Epithelial cell of proximal tubule (primary cell): ENCODE results near the gene ATP5ME. TPM values are rescaled to one million over a fixed set of nuclear protein-coding genes. Genes with fewer than 3 reads are reported as not detected.
"Not testable (repeated sequence)": the region's sequence is repeated elsewhere in the genome, so short reads cannot be mapped to it uniquely, and the experiment has no call there.

Experiments
- DNase-seq: peaks from one replicate; pipeline ENCODE4 v3.0.0-alpha.2; 2011; ENCODE audit warnings: low read depth
- H3K4me3 ChIP-seq: 2 replicates; pipeline ENCODE4 v1.5.1; 2011; ENCODE audit warnings: low read depth, mild to moderate bottlenecking, low read length
- CTCF ChIP-seq: conservative IDR thresholded peaks from 2 replicates; pipeline ENCODE4 v1.5.1; 2012; ENCODE audit warnings: low read depth, mild to moderate bottlenecking, low read length
- total RNA-seq: library from RNA; depleted of rRNA; stranded (reverse); fragments of >200 nt; gene quantifications from 2 replicates; pipeline ENCODE4 v1.2.3, GENCODE V29; 2015

The ATP5ME gene
- total RNA-seq, 1 donor from 2014 or later: 192 TPM

DNA sequence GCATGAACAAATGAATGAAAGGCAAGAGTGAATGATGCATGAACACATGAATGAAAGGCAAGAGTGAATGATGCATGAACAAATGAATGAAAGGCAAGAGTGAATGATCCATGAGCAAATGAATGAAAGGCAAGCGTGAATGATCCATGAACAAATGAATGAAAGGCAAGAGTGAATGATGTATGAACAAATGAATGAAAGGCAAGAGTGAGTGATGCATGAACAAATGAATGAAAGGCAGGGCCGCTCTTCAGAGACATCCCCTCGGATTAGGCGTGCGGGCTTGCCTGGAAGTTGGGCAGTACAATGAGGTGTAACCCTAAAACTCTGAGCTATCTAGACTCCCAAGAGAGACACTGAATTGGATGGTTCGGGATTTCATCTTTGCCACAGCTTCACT, 35.3 kb upstream of the ATP5ME start:
- H3K4me3 ChIP-seq: no peak overlapping the region
- no peak for DNase-seq
- TF ChIP-seq CTCF: no peak

DNA sequence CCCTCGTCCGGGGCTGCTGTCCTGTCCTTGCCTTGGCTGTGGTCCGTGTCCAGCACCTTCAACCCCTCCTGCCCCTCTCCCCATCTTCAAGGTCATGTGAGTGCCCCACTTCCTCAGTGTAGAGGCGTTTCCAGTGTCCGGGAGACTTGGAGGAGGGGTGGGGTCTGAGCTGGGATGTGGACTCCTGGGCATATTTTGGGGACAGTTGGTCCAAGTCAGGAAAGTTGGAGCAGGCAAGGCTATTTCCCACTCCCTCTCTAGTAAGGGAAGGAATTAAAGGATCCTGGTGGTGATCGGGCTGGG, 34.5 kb upstream of the ATP5ME start:
- H3K4me3 ChIP-seq: no peak overlapping the region
- no peak for TF ChIP-seq CTCF
- DNase-seq: no peak

DNA sequence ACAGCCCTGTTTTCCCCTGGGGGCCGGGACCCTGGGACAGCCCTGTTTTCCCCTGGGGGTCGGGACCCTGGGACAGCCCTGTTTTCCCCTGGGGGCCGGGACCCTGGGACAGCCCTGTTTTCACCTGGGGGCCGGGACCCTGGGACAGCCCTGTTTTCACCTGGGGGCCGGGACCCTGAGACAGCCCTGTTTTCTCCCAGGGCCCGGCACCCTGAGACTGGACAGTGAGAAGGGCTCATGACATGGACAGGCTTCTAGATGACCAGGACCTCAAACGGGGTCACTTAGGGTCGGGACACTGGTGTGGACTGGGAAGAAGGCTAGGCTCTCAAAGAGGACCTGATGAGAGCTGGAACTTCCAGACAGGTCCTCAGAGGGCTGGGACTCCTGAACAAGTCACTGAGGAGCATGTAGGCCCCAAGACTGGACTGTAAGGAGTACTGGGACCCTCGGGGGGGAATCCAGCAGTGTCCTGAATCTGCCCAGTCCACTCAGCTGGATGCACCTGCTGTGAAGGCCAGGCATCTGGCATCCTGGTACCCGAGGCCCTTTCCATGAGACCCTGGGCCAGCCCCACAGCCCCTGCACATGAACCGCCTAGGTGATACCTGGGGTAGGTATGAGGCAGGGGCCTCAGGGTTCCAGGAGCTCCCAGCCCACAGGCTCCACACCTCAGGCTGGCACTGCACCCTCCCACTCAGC, 34.0 kb upstream of the ATP5ME start:
- no peak for DNase-seq
- TF ChIP-seq CTCF: no peak
- H3K4me3 ChIP-seq: peak overlapping the region; percentile 8

GRCh38 chr4:706834-707598, 32.9 kb upstream of the ATP5ME start:
- TF ChIP-seq CTCF: no peak
- DNase-seq: no peak
- peak overlapping the region; percentile 97 for H3K4me3 ChIP-seq

GRCh38 chr4:706083-706633, 32.1 kb upstream of the ATP5ME start:
- DNase-seq: not testable (repeated sequence)
- H3K4me3 ChIP-seq: peak overlapping the region; percentile 97

DNA sequence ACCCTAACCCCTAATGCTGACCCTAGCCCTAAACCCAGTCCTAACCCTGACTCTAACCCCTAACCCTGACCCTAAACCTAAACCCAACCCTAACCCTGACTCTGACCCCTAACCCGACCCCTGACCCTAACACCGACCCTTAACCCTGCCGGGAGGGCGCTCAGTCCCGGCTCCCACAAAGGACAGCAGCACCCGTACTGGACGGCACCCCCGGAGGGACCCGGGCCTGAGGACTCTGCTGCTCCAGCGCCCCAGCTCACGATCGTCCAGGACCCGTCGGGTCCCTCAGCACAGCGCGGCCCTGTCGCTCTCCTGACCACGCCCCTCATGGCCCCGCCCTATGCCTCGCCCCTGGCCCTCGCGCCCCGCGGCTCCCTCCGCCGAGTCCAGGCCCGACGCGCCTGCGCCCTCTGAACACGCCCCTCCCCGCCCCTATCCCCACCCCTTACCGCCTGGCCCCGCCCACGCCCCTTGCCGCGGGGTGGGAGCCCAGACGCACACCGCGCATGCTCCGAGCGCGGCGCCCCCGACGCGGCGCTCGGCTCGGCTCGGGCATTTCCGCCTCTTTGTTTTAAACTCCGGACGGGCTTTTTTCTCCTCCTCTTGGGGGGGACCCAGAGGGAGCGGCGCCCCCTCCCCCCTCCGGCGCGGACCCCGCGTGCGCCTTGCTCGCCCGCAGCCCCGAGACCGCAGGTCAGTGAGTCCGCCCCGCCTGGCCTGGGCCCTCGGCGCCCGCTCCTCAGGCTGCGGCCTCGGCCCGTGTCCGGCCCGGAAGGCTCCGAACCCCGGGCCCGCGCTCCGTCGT, 31.4 kb upstream of the ATP5ME start, which contains the start of gene PCGF3:
PCGF3 (plus strand) TSS at position 555 of the 805 bp plus-strand sequence. CDS start 27,849 bp downstream, outside the sequence.
- H3K4me3 ChIP-seq: peak within 1 kb of the TSS; percentile 97
- no peak for DNase-seq
- TF ChIP-seq CTCF: no peak

- TF ChIP-seq CTCF: no peak
- peak overlapping the region; percentile 97 for H3K4me3 ChIP-seq
- no peak for DNase-seq
Observed at GRCh38 chr4:704971-705277, 30.8 kb upstream of the ATP5ME start.
